ENCODE data around the gene STARD3. TPM values are rescaled to one million over a fixed set of nuclear protein-coding genes. Genes with fewer than 3 reads are reported as not detected.

STARD3 gene
- total and polyA plus RNA-seq, 9 of the 15 experiments (the other 6 are each of a cell fraction or from before 2014, with no cell fraction given) = 0.63 to 87.0 (median 46.0) TPM

GRCh38 chr17:39621523-39622379 lies 15.2 kb upstream of the STARD3 start (continued):
- TF ChIP-seq ZBTB40 (IDR thresholded peaks at IDR 0.05) (no peak), ZBTB40 (CRISPR knock-in tag; IDR thresholded peaks at IDR 0.05) (no peak), RFX1 (IDR thresholded peaks at IDR 0.05) (no peak), THRAP3 (IDR thresholded peaks at IDR 0.05; ENCODE audit: borderline replicate concordance) (no peak), TRIM28 (IDR thresholded peaks at IDR 0.05) (no peak), POLR2B (IDR thresholded peaks at IDR 0.05; ENCODE audit: low read depth, partially characterized antibody) (no peak), RB1 (IDR thresholded peaks at IDR 0.05; ENCODE audit: low read depth) (peak; percentile 88), E4F1 (CRISPR knock-in tag; IDR thresholded peaks at IDR 0.05; ENCODE audit: borderline replicate concordance) (no peak), TAL1 (IDR thresholded peaks at IDR 0.05) (no peak), THAP12 (CRISPR knock-in tag; IDR thresholded peaks at IDR 0.05) (no peak), SLC30A9 (CRISPR knock-in tag; IDR thresholded peaks at IDR 0.05) (no peak), HCFC1 (IDR thresholded peaks at IDR 0.05; ENCODE audit: low read depth, low read length) (peak; percentile 48), ZNF57 (CRISPR knock-in tag; IDR thresholded peaks at IDR 0.05) (no peak)
